Motor neuron (in vitro differentiated cells): ENCODE measurements around the gene DNMBP. TPM values are rescaled to one million over a fixed set of nuclear protein-coding genes. Genes with fewer than 3 reads are reported as not detected.
A peak's percentile ranks its signal among the peaks of the same experiment; 100 is the strongest.

Experiments used
- ATAC-seq, 8 experiments: fragments of 200-7000 bp; cut with Tn5 transposase; replicated peaks in 6 of 8; 2 replicates each; pipeline ENCODE4 v1.8.0; 2021; ENCODE audit warnings: mild to moderate bottlenecking in 8 of 8, moderate library complexity in 8 of 8
- H3K27ac ChIP-seq, 2 donors: fragments of 250-450 bp; sonication (Bioruptor Pico); 2 replicates each; pipeline ENCODE4 v1.9.0; 2021; ENCODE audit warnings: antibody characterized with exemption in 2 of 2, mild to moderate bottlenecking in 2 of 2, moderate library complexity in 1 of 2
- H3K4me1 ChIP-seq, 2 donors: fragments of 250-450 bp; sonication (Bioruptor Pico); replicated peaks in 1 of 2; 2 replicates each; pipeline ENCODE4 v1.6.1; 2021; ENCODE audit warnings: antibody characterized with exemption in 2 of 2, mild to moderate bottlenecking in 2 of 2, moderate library complexity in 1 of 2
- H3K4me3 ChIP-seq, 5 donors: fragments of 250-450 bp; sonication (Bioruptor Pico); 2 replicates each; pipeline ENCODE4 v1.9.0; 2021; ENCODE audit warnings: antibody characterized with exemption in 5 of 5, mild to moderate bottlenecking in 5 of 5, moderate library complexity in 4 of 5
- WGBS, 10 experiments: fragments of 450-650 bp; shearing (Covaris generic); methylation state at CpG; one replicate each; pipeline ENCODE4 v1.0.0; 2022; 5-methylcytosine and 5-hydroxymethylcytosine counted together
- in situ Hi-C, 9 experiments: fragments of 400-800 bp; cut with MboI; loops; one replicate each; pipeline ENCODE4 v1.15.0; 2021; ENCODE audit warnings: low sequenced_read_pairs in 9 of 9, low pct_unique_long_range_greater_than_20kb in 2 of 9; ENCODE audit not compliant: unreplicated experiment in 9 of 9
- total RNA-seq, 8 experiments: library from RNA; unstranded; fragments of 300-600 nt; gene quantifications; 2 replicates each; pipeline versions ENCODE4 v1.2.3 to v1.2.4, GENCODE V29; 2022

The DNMBP gene
- total RNA-seq, 8 experiments from 2014 or later, result 3.3 to 24.0 (median 9.9) TPM

- in situ Hi-C loops, result no loop called here
- Histone ChIP-seq H3K4me1 (no peaks in the 10 kb centered on the region), H3K4me3 (no peak overlapping the region), H3K27ac (no peak overlapping the region)
- 70 to 100% (median 86%) methylated on average over 1 to 3 of the region's 3 CpGs; no CpG with 5 or more reads in 1 of the 10 experiments for WGBS, 10 experiments
- no peak for ATAC-seq
Observed at GRCh38 chr10:99924451-99925255, 85.1 kb downstream of the DNMBP start.

- ATAC-seq, result peak in 2 of 8 experiments; percentile 34 to 44
- no peak overlapping the region for H3K4me3 ChIP-seq
- 80 to 100% (median 92%) methylated on average over 1 of the region's 2 CpGs; no CpG with 5 or more reads in 6 of the 10 experiments for WGBS, 10 experiments
- peaks cover 0 to 3% of the 10 kb centered on the region in 2 donors for H3K4me1 ChIP-seq
- in situ Hi-C loops, result no loop called here
- H3K27ac ChIP-seq, result no peak overlapping the region
Observed at GRCh38 chr10:99921948-99922347, 87.8 kb downstream of the DNMBP start.

- no peak overlapping the region for H3K27ac ChIP-seq
- ATAC-seq, result no peak
- 53 to 100% (median 100%) methylated on average over 1 to 4 of the region's 4 CpGs for WGBS, 10 experiments
- H3K4me1 ChIP-seq, result peaks cover 0 to 3% of the 10 kb centered on the region in 2 donors
- no peak overlapping the region for H3K4me3 ChIP-seq
- in situ Hi-C loops, result no loop called here
Observed at GRCh38 chr10:99920901-99921300, 88.8 kb downstream of the DNMBP start.

GRCh38 chr10:99920486-99920885, 89.3 kb downstream of the DNMBP start:
- ATAC-seq, result no peak
- WGBS, 10 experiments, result 90 to 100% (median 100%) methylated on average over 1 to 5 of the region's 5 CpGs; no CpG with 5 or more reads in 2 of the 10 experiments
- Histone ChIP-seq H3K4me1 (peaks cover 0 to 3% of the 10 kb centered on the region in 2 donors), H3K27ac (no peak overlapping the region), H3K4me3 (no peak overlapping the region)
- in situ Hi-C loops, result no loop called here

GRCh38 chr10:99917963-99918825, 91.6 kb downstream of the DNMBP start:
- H3K4me3 ChIP-seq, result peak overlapping the region; percentile 18 to 34 (median 29)
- in situ Hi-C loops, result no loop called here
- peaks cover 4 to 6% of the 10 kb centered on the region in 2 donors for H3K4me1 ChIP-seq
- peak; percentile 65 to 95 (median 79) for ATAC-seq
- H3K27ac ChIP-seq, result peak overlapping the region; percentile 21 to 43
- WGBS, 10 experiments, result 0 to 27% (median 6%) methylated on average over 2 to 7 of the region's 10 CpGs

GRCh38 chr10:99916776-99917175, 93.0 kb downstream of the DNMBP start:
- peaks cover 6% of the 10 kb centered on the region in 2 donors for H3K4me1 ChIP-seq
- in situ Hi-C loops, result no loop called here
- no peak overlapping the region for H3K27ac ChIP-seq
- WGBS, 10 experiments, result 67 to 100% (median 99%) methylated on average over 1 to 5 of the region's 5 CpGs; no CpG with 5 or more reads in 2 of the 10 experiments
- no peak overlapping the region for H3K4me3 ChIP-seq
- ATAC-seq, result no peak

- 81 to 100% (median 99%) methylated on average over 1 to 6 of the region's 6 CpGs; no CpG with 5 or more reads in 2 of the 10 experiments for WGBS, 10 experiments
- Histone ChIP-seq H3K27ac (no peak overlapping the region), H3K4me1 (peaks cover 6% of the 10 kb centered on the region in 2 donors), H3K4me3 (no peak overlapping the region)
- ATAC-seq, result no peak
- in situ Hi-C loops, result no loop called here
Observed at GRCh38 chr10:99915414-99915813, 94.3 kb downstream of the DNMBP start.

GRCh38 chr10:99914236-99914635, 95.5 kb downstream of the DNMBP start:
- Histone ChIP-seq H3K4me1 (peaks cover 6% of the 10 kb centered on the region in 2 donors), H3K27ac (no peak overlapping the region), H3K4me3 (peak overlapping the region in 4 of 5 donors; percentile 34 to 43 (median 39))
- WGBS, 10 experiments, result 33 to 50% (median 40%) methylated on average over 1 to 3 of the region's 3 CpGs; no CpG with 5 or more reads in 5 of the 10 experiments
- in situ Hi-C loops, result no loop called here
- peak in 4 of 8 experiments; percentile 2 to 6 (median 4) for ATAC-seq

GRCh38 chr10:99913831-99914235, 95.9 kb downstream of the DNMBP start:
- Histone ChIP-seq H3K27ac (peak overlapping the region; percentile 36 to 57), H3K4me1 (peaks cover 6% of the 10 kb centered on the region in 2 donors), H3K4me3 (peak overlapping the region; percentile 23 to 43 (median 37))
- peak in 6 of 8 experiments; percentile 80 to 90 (median 85) for ATAC-seq
- in situ Hi-C loops, result no loop called here
- WGBS, 10 experiments, result 0 to 40% (median 3%) methylated on average over 1 to 6 of the region's 9 CpGs; no CpG with 5 or more reads in 6 of the 10 experiments

- no peak overlapping the region for H3K27ac ChIP-seq
Observed at GRCh38 chr10:99912041-99912440, 97.7 kb downstream of the DNMBP start.

GRCh38 chr10:99908512-99908911, 101.2 kb downstream of the DNMBP start:
- WGBS, 10 experiments, result 50 to 100% (median 81%) methylated on average over 1 to 2 of the region's 3 CpGs; no CpG with 5 or more reads in 4 of the 10 experiments
- in situ Hi-C loops, result no loop called here
- H3K27ac ChIP-seq, result no peak overlapping the region
- ATAC-seq, result no peak
- no peak overlapping the region for H3K4me3 ChIP-seq
- peaks cover 0 to 3% of the 10 kb centered on the region in 2 donors for H3K4me1 ChIP-seq

More at GRCh38 chr10:99912041-99912440, 97.7 kb downstream of the DNMBP start:
- ATAC-seq, result no peak
- Histone ChIP-seq H3K4me1 (peaks cover 3 to 6% of the 10 kb centered on the region in 2 donors), H3K4me3 (no peak overlapping the region)
- in situ Hi-C loops, result no loop called here

- Histone ChIP-seq H3K4me1 (no peaks in the 10 kb centered on the region), H3K4me3 (no peak overlapping the region), H3K27ac (no peak overlapping the region)
- in situ Hi-C loops, result no loop called here
- peak in 4 of 8 experiments; percentile 25 to 92 (median 78) for ATAC-seq
- WGBS, 10 experiments, result 40 to 100% (median 94%) methylated on average over 1 to 8 of the region's 9 CpGs; no CpG with 5 or more reads in 3 of the 10 experiments
Observed at GRCh38 chr10:99906470-99906869, 103.3 kb downstream of the DNMBP start.

GRCh38 chr10:99905971-99906370, 103.8 kb downstream of the DNMBP start:
- Histone ChIP-seq H3K4me1 (no peaks in the 10 kb centered on the region), H3K4me3 (no peak overlapping the region), H3K27ac (no peak overlapping the region)
- no peak for ATAC-seq
- 40 to 100% (median 100%) methylated on average over 1 to 3 of the region's 3 CpGs; no CpG with 5 or more reads in 3 of the 10 experiments for WGBS, 10 experiments
- in situ Hi-C loops, result no loop called here
